Measurements from ENCODE around the gene GRB10.

DNA sequence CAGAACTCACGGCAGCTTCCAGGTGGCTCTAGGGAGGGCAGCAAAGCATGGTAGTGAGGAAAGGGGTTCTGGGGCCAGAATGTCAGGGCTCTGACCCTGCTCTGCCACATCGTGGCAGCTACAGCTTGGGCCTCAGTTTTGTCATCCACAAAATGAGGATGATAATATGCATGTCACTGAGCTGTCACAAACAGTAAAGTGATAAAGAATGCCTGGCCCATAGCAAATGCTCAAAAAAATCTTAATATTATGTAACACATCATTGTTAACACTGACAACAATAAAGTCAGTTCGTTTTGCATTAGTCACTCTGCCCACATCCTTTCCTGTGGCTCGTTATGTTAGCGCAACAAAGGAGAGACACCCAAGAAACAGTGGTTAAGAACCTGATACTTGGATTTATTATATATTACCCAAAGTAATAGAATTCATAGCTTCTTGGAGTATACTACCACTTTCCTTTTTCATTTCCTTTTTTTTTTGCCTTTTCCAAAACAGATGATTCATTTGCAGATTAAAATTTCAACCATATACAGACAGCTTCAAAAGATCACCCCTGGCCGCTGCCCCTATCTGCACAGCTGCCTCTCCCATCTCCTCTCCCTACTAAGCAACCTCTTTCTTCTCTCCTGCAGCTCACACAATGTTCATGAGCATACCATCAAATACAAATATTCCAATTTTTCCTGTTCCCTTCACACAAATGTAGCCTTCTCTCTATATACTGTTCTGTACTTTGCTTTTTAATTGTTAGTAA, 172.0 kb downstream of the GRB10 start:
- TF ChIP-seq, protein P1, sequence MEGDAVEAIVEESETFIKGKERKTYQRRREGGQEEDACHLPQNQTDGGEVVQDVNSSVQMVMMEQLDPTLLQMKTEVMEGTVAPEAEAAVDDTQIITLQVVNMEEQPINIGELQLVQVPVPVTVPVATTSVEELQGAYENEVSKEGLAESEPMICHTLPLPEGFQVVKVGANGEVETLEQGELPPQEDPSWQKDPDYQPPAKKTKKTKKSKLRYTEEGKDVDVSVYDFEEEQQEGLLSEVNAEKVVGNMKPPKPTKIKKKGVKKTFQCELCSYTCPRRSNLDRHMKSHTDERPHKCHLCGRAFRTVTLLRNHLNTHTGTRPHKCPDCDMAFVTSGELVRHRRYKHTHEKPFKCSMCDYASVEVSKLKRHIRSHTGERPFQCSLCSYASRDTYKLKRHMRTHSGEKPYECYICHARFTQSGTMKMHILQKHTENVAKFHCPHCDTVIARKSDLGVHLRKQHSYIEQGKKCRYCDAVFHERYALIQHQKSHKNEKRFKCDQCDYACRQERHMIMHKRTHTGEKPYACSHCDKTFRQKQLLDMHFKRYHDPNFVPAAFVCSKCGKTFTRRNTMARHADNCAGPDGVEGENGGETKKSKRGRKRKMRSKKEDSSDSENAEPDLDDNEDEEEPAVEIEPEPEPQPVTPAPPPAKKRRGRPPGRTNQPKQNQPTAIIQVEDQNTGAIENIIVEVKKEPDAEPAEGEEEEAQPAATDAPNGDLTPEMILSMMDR (IDR thresholded peaks at IDR 0.05; ENCODE audit: low read depth, low read length) = no peak
- no peak for TF ChIP-seq EZH2phosphoT487 (IDR thresholded peaks at IDR 0.05; ENCODE audit: low read depth)
